GM12878 (cell line): ENCODE data around the gene SPPL3. TPM values are rescaled to one million over a fixed set of nuclear protein-coding genes. Genes with fewer than 3 reads are reported as not detected.

Experiments used
- ATAC-seq: fragments of 200-7000 bp; cut with Tn5 transposase; 3 replicates; pipeline ENCODE4 v1.9.1; 2020; ENCODE audit warnings: mild to moderate bottlenecking, moderate library complexity
- BruUV-seq: library from RNA; stranded (reverse); fragments of 400-500 nt; replicated peaks from 2 replicates; lab custom pipeline; 2021; lab: Mats Ljungman, UMichigan
- CTCF ChIA-PET: fragments of 300-600 bp; sonication (Branson Sonifier 250); formaldehyde crosslinking; extraction: SDS; loops from one replicate; lab custom pipeline; 2021; ENCODE audit warnings: inconsistent platforms; lab: Yijun Ruan, JAX
- POLR2A ChIA-PET: fragments of 350-600 bp; formaldehyde crosslinking; extraction: SDS; loops from one replicate; lab custom pipeline; 2021; ENCODE audit warnings: inconsistent platforms; lab: Charles Lee
- RAD21 ChIA-PET: fragments of 300-600 bp; sonication (Branson Sonifier 250); formaldehyde crosslinking; loops from one replicate; lab custom pipeline; 2023; ENCODE audit warnings: antibody characterized with exemption; ENCODE audit not compliant: unreplicated experiment; lab: Charles Lee
- SMC1A ChIA-PET: fragments of 300-600 bp; sonication (Branson Sonifier 250); formaldehyde crosslinking; loops from one replicate; lab custom pipeline; 2023; ENCODE audit not compliant: unreplicated experiment, uncharacterized antibody; lab: Charles Lee
- DNase-seq: peaks from one replicate; pipeline ENCODE4 v3.0.0-alpha.2; 2011; ENCODE audit warnings: low read depth, low spot score
- FAIRE-seq: peaks from 3 replicates; lab custom pipeline; 2011; peaks lifted over from hg19 to GRCh38; lab: Jason Lieb, UNC
- H2AFZ ChIP-seq: 2 replicates; pipeline ENCODE4 v1.6.0; 2011; ENCODE audit warnings: low read depth, low read length, control low read depth; ENCODE audit not compliant: control insufficient read depth
- H3K27ac ChIP-seq: 2 replicates; pipeline ENCODE4 v1.5.1; 2011; ENCODE audit warnings: control low read depth; ENCODE audit not compliant: control insufficient read depth, insufficient read depth
- H3K27me3 ChIP-seq, 2 experiments: replicated peaks in 1 of 2; 2 replicates each; pipeline versions ENCODE4 v1.6.0 to v1.6.1; 2011; ENCODE audit warnings: low read length in 1 of 2; ENCODE audit not compliant: control insufficient read depth in 2 of 2, insufficient read depth in 2 of 2
- H3K36me3 ChIP-seq, 2 experiments: 2 replicates each; pipeline ENCODE4 v1.5.1; 2011; ENCODE audit warnings: low read length in 1 of 2; ENCODE audit not compliant: control insufficient read depth in 2 of 2, insufficient read depth in 2 of 2
- H3K4me1 ChIP-seq: 2 replicates; pipeline ENCODE4 v1.6.1; 2011; ENCODE audit warnings: mild to moderate bottlenecking, low read length, moderate library complexity, mixed read lengths; ENCODE audit not compliant: control insufficient read depth, insufficient read depth
- H3K4me2 ChIP-seq: 2 replicates; pipeline ENCODE4 v1.6.0; 2011; ENCODE audit warnings: control low read depth; ENCODE audit not compliant: control insufficient read depth, insufficient read depth
- H3K4me3 ChIP-seq: fragments of 200-600 bp; sonication (generic); 2 replicates; pipeline ENCODE4 v1.5.1; 2016
- H3K79me2 ChIP-seq: 2 replicates; pipeline ENCODE4 v1.6.0; 2011; ENCODE audit warnings: low read length; ENCODE audit not compliant: control insufficient read depth, insufficient read depth
- H3K9ac ChIP-seq: 2 replicates; pipeline ENCODE4 v1.8.0; 2011; ENCODE audit warnings: low read length, control low read depth, mixed read lengths; ENCODE audit not compliant: control insufficient read depth, insufficient read depth
- H3K9me3 ChIP-seq: replicated peaks from 3 replicates; pipeline ENCODE4 v1.5.1; 2011; ENCODE audit warnings: mild to moderate bottlenecking, low read length; ENCODE audit not compliant: control insufficient read depth, insufficient read depth
- H4K20me1 ChIP-seq: 2 replicates; pipeline ENCODE4 v1.6.0; 2011; ENCODE audit not compliant: control insufficient read depth, insufficient read depth
- BCL11A ChIP-seq: IDR thresholded peaks from 2 replicates; pipeline ENCODE4 v1.6.1; 2011; ENCODE audit warnings: low read depth, low read length
- CBX3 ChIP-seq: fragments of 200-600 bp; sonication (generic); IDR thresholded peaks from 2 replicates; pipeline ENCODE4 v1.6.1; 2016; ENCODE audit warnings: low read depth, borderline replicate concordance
- CEBPB ChIP-seq, 2 experiments: fragments of 150-350 bp in 1 of 2; IDR thresholded peaks; 2 replicates each; pipeline ENCODE4 v1.6.1; 2012 to 2014; ENCODE audit warnings: low read depth in 2 of 2, low read length in 2 of 2, borderline replicate concordance in 1 of 2, inconsistent platforms in 1 of 2
- CHD1 ChIP-seq: IDR thresholded peaks from 2 replicates; pipeline ENCODE4 v1.6.1; 2012; ENCODE audit warnings: low read depth, low read length, improper control_type of control experiment
- MYB ChIP-seq: fragments of 150-350 bp; IDR thresholded peaks from 2 replicates; pipeline ENCODE4 v1.6.1; 2014; ENCODE audit warnings: mild to moderate bottlenecking, low read depth, low read length, borderline replicate concordance
- MYC ChIP-seq: IDR thresholded peaks from 2 replicates; pipeline ENCODE4 v1.6.1; 2011; ENCODE audit warnings: mild to moderate bottlenecking, low read length, moderate library complexity, inconsistent platforms; ENCODE audit not compliant: insufficient read depth, insufficient replicate concordance, insufficient read length, severe bottlenecking
- PAX5 ChIP-seq: IDR thresholded peaks from 2 replicates; pipeline ENCODE4 v1.6.1; 2011; ENCODE audit warnings: low read depth, low read length, borderline replicate concordance
- POLR2AphosphoS2 ChIP-seq: IDR thresholded peaks from 2 replicates; pipeline ENCODE4 v1.6.1; 2011; ENCODE audit warnings: low read depth, mild to moderate bottlenecking, low read length, improper control_type of control experiment, moderate library complexity
- RAD51 ChIP-seq: fragments of 450-650 bp; IDR thresholded peaks from 2 replicates; pipeline ENCODE4 v1.6.1; 2016; ENCODE audit warnings: moderate library complexity, mild to moderate bottlenecking, inconsistent platforms
- SMAD5 ChIP-seq: IDR thresholded peaks from 2 replicates; pipeline ENCODE4 v1.6.1; 2016; ENCODE audit warnings: antibody characterized with exemption, low read depth
- WRNIP1 ChIP-seq: IDR thresholded peaks from 2 replicates; pipeline ENCODE4 v1.6.1; 2011; ENCODE audit warnings: low read depth, low read length, improper control_type of control experiment, borderline replicate concordance
- WGBS: methylation state at CpG from one replicate; pipeline ENCODE4 v1.1.6; 2016; ENCODE audit warnings: low lambda C conversion rate; ENCODE audit not compliant: insufficient replicate concordance, insufficient coverage; ENCODE audit errors: missing lambda C conversion rate; 5-methylcytosine and 5-hydroxymethylcytosine counted together
- in situ Hi-C: fragments of 300-500 bp; cut with MboI; formaldehyde crosslinking; loops from 9 replicates; pipeline ENCODE4 v1.14.3; 2018; ENCODE audit warnings: mixed read lengths
- intact Hi-C: fragments of 100-400 bp; cut with micrococcal nuclease; formaldehyde crosslinking; loops from one replicate; pipeline ENCODE4 v1.14.2; 2022; ENCODE audit not compliant: unreplicated experiment
- polyA plus RNA-seq, 11 experiments: library from polyadenylated mRNA; depleted of rRNA in 4 of 11; unstranded in 6 of 11; stranded (reverse) in 5 of 11; fragments of >200 nt; fragmentation: Nextera tagmentation in 4 of 11; fragmentation: Illumina TruSeq in 1 of 11; extraction: Ambion mirVana in 4 of 11; extraction: Trizol in 1 of 11; gene quantifications; 1 replicate in 1 of 11; 2 replicates in 10 of 11; pipeline versions ENCODE4 v1.2.1 to v1.2.3, GENCODE V29; 2011 to 2016; ENCODE audit warnings: inconsistent platforms in 2 of 11, missing spikeins in 2 of 11, low read depth in 1 of 11
- total RNA-seq, 4 experiments: library from RNA; depleted of rRNA in 3 of 4; stranded (reverse); fragments of >200 nt in 3 of 4; fragmentation: Illumina TruSeq in 1 of 4; extraction: Trizol in 1 of 4; gene quantifications; 2 replicates each; pipeline versions ENCODE4 v1.2.1 to v1.2.3, GENCODE V29; 2013 to 2021
- TF ChIP-seq, protein P1 (sequence below): fragments of 450-650 bp; IDR thresholded peaks from 2 replicates; pipeline ENCODE4 v1.6.1; 2017; ENCODE audit warnings: borderline replicate concordance
- TF ChIP-seq, protein P2 (sequence below): fragments of 450-650 bp; IDR thresholded peaks from 2 replicates; pipeline ENCODE4 v1.6.1; 2017; ENCODE audit warnings: mild to moderate bottlenecking, moderate library complexity
- TF ChIP-seq, protein P3 (sequence below): IDR thresholded peaks from 2 replicates; pipeline ENCODE4 v1.6.1; 2011; ENCODE audit warnings: mild to moderate bottlenecking, low read depth, low read length, moderate library complexity; ENCODE audit not compliant: insufficient replicate concordance

SPPL3 gene
- total and polyA plus RNA-seq, 10 of the 15 experiments (the other 5 are each of a cell fraction or from before 2014, with no cell fraction given) = 4.3 to 45.5 (median 11.7) TPM

GRCh38 chr12:120904197-120904773 is at the start of gene SPPL3 (continued):
- no peak for TF ChIP-seq BCL11A
- TF ChIP-seq CBX3 = no peak
- TF ChIP-seq POLR2AphosphoS2 = 0 out of 2 replicates have a peak, but pooled peaks have one; percentile 62

GRCh38 chr12:120950807-120951206 is 46.6 kb upstream of the SPPL3 start:
- POLR2A ChIA-PET = no interaction called here
- intact Hi-C loops = no loop called here
- FAIRE-seq = no peak

More at GRCh38 chr12:120950807-120951206, 46.6 kb upstream of the SPPL3 start:
- in situ Hi-C loops = no loop called here
- no peak overlapping the region for H3K4me2 ChIP-seq
- ATAC-seq = no peak
- H2AFZ ChIP-seq = no peak overlapping the region
- H3K27me3 ChIP-seq = no peaks in the 10 kb centered on the region
- CTCF ChIA-PET = no interaction called here
- BruUV-seq = no TSS peak
- TF ChIP-seq, protein P1, sequence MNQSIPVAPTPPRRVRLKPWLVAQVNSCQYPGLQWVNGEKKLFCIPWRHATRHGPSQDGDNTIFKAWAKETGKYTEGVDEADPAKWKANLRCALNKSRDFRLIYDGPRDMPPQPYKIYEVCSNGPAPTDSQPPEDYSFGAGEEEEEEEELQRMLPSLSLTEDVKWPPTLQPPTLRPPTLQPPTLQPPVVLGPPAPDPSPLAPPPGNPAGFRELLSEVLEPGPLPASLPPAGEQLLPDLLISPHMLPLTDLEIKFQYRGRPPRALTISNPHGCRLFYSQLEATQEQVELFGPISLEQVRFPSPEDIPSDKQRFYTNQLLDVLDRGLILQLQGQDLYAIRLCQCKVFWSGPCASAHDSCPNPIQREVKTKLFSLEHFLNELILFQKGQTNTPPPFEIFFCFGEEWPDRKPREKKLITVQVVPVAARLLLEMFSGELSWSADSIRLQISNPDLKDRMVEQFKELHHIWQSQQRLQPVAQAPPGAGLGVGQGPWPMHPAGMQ = no peak
- no peak for TF ChIP-seq CEBPB (IDR thresholded peaks at IDR 0.05; ENCODE audit: borderline replicate concordance in 1 of 2, low read depth in 2 of 2, low read length in 2 of 2)
- no peak for TF ChIP-seq PAX5
- no peak for TF ChIP-seq RAD51
- TF ChIP-seq CHD1 = no peak
- TF ChIP-seq MYC = no peak
- TF ChIP-seq, protein P2, sequence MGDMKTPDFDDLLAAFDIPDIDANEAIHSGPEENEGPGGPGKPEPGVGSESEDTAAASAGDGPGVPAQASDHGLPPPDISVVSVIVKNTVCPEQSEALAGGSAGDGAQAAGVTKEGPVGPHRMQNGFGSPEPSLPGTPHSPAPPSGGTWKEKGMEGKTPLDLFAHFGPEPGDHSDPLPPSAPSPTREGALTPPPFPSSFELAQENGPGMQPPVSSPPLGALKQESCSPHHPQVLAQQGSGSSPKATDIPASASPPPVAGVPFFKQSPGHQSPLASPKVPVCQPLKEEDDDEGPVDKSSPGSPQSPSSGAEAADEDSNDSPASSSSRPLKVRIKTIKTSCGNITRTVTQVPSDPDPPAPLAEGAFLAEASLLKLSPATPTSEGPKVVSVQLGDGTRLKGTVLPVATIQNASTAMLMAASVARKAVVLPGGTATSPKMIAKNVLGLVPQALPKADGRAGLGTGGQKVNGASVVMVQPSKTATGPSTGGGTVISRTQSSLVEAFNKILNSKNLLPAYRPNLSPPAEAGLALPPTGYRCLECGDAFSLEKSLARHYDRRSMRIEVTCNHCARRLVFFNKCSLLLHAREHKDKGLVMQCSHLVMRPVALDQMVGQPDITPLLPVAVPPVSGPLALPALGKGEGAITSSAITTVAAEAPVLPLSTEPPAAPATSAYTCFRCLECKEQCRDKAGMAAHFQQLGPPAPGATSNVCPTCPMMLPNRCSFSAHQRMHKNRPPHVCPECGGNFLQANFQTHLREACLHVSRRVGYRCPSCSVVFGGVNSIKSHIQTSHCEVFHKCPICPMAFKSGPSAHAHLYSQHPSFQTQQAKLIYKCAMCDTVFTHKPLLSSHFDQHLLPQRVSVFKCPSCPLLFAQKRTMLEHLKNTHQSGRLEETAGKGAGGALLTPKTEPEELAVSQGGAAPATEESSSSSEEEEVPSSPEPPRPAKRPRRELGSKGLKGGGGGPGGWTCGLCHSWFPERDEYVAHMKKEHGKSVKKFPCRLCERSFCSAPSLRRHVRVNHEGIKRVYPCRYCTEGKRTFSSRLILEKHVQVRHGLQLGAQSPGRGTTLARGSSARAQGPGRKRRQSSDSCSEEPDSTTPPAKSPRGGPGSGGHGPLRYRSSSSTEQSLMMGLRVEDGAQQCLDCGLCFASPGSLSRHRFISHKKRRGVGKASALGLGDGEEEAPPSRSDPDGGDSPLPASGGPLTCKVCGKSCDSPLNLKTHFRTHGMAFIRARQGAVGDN = no peak
- no peak for TF ChIP-seq SMAD5
- TF ChIP-seq, protein P3, sequence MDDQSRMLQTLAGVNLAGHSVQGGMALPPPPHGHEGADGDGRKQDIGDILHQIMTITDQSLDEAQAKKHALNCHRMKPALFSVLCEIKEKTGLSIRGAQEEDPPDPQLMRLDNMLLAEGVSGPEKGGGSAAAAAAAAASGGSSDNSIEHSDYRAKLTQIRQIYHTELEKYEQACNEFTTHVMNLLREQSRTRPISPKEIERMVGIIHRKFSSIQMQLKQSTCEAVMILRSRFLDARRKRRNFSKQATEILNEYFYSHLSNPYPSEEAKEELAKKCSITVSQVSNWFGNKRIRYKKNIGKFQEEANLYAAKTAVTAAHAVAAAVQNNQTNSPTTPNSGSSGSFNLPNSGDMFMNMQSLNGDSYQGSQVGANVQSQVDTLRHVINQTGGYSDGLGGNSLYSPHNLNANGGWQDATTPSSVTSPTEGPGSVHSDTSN = no peak
- TF ChIP-seq MYB = no peak
- TF ChIP-seq WRNIP1 = no peak
- SMC1A ChIA-PET = interaction anchor here (1.1 kb wide), 1 partner anchor 450 kb away, joined by 5 read pairs; no protein-coding TSS in a partner anchor
- no peak overlapping the region for H3K9ac ChIP-seq
- no peak for DNase-seq
- no peaks in the 10 kb centered on the region for H3K9me3 ChIP-seq
- H3K36me3 ChIP-seq = no peaks in the 10 kb centered on the region
- no peaks in the 10 kb centered on the region for H4K20me1 ChIP-seq
- RAD21 ChIA-PET = no interaction called here
- H3K79me2 ChIP-seq = no peaks in the 10 kb centered on the region
- no peak overlapping the region for H3K4me3 ChIP-seq
- H3K4me1 ChIP-seq = no peaks in the 10 kb centered on the region
- WGBS = 65% methylated on average over 5 of the region's 5 CpGs
- H3K27ac ChIP-seq = no peak overlapping the region
